GM19035 (cell line): ENCODE results near the gene RNF208.
"Not testable (repeated sequence)": the region's sequence is repeated elsewhere in the genome, so short reads cannot be mapped to it uniquely, and the experiment has no call there.

Source experiments
- ATAC-seq: cut with Tn5 transposase; IDR thresholded peaks from one replicate; pipeline ENCODE4 v1.9.1; 2021; ENCODE audit not compliant: unreplicated experiment

Gene RNF208

DNA sequence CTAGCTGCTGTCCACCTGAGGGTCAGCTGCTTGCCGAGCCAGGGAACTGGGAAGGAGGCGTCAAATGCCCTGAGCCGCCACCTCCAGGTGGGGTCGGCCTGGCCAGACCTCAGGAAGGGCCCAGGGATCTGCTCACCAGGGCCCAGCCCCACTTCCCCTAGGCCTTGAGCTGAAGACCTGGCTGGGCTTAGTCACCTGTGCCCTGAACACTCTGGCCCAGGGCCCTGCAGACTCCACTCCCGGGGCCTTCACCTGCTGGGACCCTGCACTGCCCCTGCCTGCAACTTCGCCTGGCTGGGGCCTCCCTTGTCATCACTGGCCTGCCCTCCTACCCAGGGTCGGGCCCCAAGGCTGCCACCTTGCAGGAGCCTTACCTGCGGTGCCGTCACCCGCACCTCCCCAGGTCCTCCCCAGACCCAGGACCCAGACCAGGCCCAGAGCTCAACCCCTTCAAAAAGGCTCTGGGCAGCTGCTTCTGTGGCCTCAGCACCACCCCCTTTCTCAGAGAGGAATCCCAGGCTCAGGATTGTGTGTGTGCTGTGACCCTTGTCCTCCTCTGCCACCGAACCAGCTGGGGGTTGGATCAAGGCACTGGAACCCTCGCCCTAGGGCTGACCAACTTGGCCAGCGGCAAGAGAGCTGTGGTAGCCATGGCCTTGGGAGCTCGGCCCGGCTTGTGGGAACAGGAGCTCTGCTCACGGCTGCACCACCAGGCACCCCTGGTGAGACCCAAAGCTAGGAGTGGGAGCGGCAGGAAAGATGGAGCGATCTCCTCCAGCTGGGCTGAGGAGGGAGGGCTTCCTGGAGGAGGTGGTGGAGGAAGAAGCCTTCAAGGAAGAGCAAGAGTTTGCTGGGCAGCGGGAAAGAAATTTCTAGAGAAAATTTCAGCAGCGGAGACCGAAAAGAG is 31.9 kb upstream of the RNF208 start:
- no peak for ATAC-seq

DNA sequence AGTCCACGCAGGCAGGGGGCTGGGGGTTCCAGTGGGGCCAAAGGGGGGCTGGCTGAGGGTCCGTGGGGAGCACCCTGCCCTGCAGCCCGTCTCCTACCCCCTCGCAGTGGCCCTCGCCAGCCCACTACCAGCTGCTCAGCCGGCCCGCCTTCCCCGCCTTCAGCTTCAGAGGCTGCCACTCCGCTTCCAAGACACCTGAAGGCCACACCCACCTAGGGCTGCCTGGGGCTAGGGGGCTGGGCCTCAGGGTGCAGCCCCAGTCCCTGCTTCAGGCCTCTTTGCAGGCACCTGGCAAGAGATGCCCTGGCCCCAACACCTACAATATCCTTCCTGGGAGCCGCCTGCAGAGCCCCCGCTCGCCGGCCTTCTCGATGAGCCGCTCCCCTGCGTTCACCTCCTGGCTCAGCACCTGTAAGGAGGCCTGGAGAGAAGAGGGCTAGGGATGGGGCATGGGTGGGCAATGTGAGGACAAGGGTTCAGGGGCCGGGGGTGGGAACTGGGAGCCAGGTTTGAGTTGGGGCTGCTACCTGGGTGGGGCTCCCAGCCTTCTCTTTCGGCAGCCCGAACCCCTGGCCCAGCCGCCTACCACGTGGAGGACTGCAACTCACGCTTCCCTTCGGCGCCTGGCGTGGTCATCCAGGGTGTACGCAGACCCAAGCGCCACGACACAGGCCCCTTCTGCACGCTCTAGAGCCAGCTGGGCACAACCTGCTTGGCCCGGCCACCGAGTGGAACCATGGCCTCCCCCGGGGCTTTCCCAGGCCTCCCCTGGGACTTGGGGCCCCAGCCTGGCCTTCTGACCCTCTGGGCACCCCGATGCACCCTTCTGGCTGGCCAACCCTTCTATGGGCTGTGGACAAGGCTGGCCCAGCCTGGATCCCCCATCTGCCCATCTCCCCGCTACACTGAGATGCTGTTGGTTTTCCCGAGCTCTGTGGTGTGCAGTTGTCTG is 30.8 kb upstream of the RNF208 start:
- ATAC-seq: no peak

DNA sequence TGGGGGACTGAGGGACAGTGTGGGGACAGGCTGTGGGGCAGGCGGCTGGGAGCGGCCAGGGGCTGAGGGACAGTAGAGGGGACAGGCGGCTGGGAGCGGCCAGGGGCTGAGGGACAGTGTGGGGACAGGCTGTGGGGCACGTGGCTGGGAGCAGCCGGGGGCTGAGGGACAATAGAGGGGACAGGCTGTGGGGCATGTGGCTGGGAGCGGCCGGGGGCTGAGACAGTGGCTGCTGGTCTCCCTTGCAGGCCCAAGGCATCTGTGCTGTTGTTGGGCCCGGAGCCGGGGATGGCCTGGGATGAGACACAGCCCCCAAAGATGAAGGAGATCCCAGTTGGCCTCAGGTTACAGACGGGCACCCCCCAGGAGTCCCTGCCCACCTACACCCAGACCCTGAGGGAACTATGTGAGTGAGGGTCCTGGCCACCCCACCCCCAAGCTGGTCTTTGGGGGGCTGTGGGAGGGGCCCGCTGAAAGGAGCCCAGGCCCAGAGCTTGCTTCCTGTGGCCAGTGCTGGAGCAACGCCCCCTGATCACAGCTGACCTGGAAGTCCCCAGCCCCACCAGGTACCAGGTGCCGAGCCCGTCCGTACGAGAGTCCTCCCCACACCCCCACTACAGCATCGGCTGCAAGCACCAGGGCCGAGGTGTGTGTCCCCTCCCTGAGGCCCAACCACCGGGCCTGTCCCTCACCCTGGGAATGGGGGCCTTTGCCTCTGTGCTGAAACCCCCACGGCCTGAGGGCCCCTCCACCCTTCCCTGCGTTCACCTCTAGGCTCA is 29.6 kb upstream of the RNF208 start:
- no peak for ATAC-seq

DNA sequence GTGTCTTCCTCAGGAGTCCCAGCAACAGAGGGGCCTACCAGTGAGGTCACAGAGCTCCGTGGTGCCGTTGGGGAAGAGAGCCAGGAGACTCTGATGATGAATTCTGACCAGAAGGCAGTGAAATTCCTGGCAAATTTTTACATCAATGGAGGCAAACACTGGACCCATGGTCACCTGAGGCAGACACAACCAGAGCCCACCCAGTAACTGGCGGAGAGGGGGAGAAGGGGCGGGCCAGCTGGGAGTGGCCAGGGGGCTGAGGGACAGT is 29.1 kb upstream of the RNF208 start, which contains the start of gene STPG3:
Gene STPG3, plus strand, starts transcription at position 93 of the 268 bp plus-strand sequence. Its CDS starts 1 bp downstream, at position 94.
- no peak for ATAC-seq

GRCh38 chr9:137250329-137251193 is 28.5 kb upstream of the RNF208 start:
- no peak for ATAC-seq

DNA sequence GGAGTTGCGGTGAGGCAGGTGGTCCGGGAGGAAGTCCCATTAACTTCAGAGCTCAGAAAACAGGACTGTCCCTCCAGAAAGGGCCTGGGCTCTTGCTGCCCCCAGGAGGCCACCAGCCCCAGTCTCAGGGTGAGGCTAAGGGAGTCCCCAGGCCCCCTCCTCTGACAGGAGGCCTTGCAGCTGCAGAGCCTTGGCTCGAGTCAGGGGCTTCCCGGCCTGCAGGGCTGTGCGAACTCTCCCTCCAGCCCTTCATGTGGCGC is 25.8 kb upstream of the RNF208 start:
- no peak for ATAC-seq

GRCh38 chr9:137247135-137247915 is 25.3 kb upstream of the RNF208 start:
- no peak for ATAC-seq

GRCh38 chr9:137245450-137246421 is 23.7 kb upstream of the RNF208 start:
- ATAC-seq: no peak

GRCh38 chr9:137244486-137245449 is 22.7 kb upstream of the RNF208 start:
- no peak for ATAC-seq

DNA sequence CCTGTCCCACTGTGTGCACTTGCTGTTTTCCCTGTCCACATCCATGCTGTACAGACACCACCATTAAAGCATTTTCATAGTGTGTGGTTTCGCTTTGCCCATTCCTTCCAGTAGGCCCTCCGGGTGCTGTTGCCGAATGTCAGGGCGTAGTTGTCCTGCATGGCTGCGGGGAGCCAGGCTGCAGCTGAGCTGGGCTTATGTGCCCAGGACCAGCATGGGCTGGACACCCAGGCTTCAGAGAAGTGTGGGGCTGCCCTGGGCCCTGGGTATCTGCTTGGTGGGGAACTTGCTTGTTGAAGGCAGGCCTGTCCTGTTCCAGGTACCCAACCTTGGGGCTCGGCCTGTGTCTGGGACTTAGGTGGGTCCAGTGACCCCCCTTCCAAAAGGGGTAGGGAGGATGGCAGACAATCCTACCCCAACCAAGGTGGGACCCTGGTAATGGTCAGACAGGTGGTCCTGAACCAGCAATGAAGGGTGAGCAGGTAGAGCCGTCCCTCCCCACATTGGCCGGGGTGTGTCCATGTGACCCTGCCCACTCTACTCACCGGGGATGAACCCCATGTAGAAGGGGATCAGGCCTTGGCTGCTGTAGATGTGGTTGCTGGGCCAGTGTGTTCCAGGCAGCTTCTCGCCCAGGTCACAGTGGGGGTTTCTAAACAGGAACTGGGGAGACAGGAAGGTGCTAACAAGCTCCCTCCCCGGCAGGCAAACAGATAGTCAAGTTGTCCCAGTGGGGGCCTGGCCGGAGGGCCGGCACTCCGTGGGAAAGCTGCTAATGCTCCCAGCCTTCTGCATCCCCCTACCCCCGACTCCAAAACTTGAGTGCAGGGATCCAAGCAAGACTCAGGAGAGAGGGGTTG is 21.8 kb upstream of the RNF208 start:
- no peak for ATAC-seq

GRCh38 chr9:137243266-137243625 is 21.2 kb upstream of the RNF208 start:
- not testable (repeated sequence) for ATAC-seq

- no peak for ATAC-seq
Measured at GRCh38 chr9:137242269-137243203, 20.5 kb upstream of the RNF208 start.

DNA sequence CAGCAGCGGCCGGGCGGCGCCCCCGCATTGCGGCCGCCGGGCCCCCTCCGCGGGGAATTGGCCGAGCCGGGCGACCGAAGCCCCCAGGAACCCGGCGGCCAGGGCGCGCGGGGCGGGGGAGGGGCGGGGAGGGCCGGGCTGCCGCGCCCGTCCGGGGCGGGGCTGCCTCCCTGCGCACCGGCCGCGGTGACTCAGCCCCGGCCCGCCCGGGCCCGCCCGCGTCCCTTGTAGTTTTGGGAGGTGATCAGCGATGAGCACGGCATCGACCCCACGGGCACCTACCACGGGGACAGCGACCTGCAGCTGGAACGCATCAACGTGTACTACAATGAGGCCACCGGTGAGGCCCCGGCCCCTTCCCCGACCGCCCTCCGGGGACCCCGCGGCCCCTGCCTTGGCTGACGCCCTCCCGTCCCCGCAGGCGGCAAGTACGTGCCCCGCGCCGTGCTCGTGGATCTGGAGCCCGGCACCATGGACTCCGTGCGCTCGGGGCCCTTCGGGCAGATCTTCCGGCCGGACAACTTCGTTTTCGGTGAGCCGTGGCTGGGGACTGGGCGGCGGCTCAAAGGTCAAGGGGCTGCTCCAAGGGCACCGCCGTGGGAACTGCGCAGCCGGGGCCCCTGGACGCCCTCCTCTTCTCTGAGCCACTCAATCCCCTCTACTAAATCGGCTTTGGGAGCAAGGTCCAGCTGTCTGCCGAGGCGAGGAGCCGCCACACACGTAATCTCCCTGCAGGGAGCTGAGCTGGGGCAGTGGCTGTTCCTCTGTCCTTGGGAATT is 19.6 kb upstream of the RNF208 start:
- ATAC-seq: no peak

DNA sequence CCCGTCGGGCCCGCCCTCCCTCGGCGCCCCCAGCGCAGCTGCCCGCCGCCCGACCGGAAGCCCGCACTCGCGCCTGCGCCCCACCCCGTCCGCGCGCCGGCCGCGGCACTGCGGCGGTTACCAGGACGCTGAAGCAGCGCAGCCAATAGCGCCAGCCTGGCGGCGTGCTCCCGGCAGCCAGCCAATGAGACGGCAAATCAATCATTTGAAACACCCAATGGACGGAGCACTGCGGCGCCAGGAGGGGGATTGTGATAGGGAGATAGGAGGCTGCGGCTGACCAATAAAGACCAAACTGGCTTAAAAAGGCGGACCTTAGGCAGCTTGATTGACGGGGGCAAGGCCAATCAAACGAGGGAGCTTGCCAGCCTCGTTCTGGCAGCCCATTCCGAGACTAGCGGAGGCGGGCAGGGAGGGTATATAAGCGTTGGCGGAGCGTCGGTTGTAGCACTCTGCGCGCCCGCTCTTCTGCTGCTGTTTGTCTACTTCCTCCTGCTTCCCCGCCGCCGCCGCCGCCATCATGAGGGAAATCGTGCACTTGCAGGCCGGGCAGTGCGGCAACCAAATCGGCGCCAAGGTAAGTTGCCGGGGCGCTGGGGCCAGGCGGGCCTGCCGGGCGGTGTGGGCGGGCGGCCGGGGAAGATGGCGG is 18.9 kb upstream of the RNF208 start, which contains the start of gene TUBB4B:
Gene TUBB4B, plus strand, starts transcription at position 447 of the 649 bp plus-strand sequence. Its CDS starts 74 bp downstream, at position 521.
- ATAC-seq: peak; percentile 70
